ENCODE results near the gene DYNC1H1.
"Not testable (repeated sequence)": the region's sequence is repeated elsewhere in the genome, so short reads cannot be mapped to it uniquely, and the experiment has no call there.

DYNC1H1 gene

GRCh38 chr14:101963052-101963451, 1.3 kb upstream of the DYNC1H1 start:
- no peak for DNase-seq (ENCODE audit: low read depth in 2 of 2, low spot score in 1 of 2)

GRCh38 chr14:101963656-101964296, 597 bp upstream of the DYNC1H1 start:
- no peak for DNase-seq (ENCODE audit: low read depth in 2 of 2, low spot score in 1 of 2)

- peak; percentile 22 to 28 for DNase-seq (ENCODE audit: low read depth in 2 of 2, low spot score in 1 of 2)
Observed at GRCh38 chr14:101965181-101965544, 790 bp downstream of the DYNC1H1 start.

- DNase-seq (ENCODE audit: low read depth in 2 of 2, low spot score in 1 of 2): no peak
Observed at GRCh38 chr14:101965770-101966722, 1.7 kb downstream of the DYNC1H1 start.

DNA sequence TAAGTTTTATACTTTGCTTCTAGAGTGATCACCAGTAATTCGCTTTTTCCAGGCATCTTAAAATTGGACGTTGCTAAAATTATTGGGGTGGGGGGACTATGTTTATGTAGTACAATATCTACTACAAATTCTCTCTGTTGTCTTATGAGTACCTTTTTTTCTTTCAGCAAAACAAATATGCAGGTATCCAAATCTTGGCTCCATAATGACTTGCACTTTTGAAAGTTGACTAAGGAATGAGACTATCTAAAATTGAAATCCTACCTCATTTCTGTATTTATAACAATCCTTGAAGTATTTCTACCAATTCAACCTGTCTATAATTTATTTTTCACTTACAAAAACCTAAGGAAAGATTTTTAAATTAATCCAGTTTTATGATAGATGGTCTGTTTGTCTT, 2.4 kb downstream of the DYNC1H1 start:
- no peak for DNase-seq (ENCODE audit: low read depth in 2 of 2, low spot score in 1 of 2)

- no peak for DNase-seq (ENCODE audit: low read depth in 2 of 2, low spot score in 1 of 2)
Observed at GRCh38 chr14:101968186-101968585, 3.8 kb downstream of the DYNC1H1 start.

- no peak for DNase-seq (ENCODE audit: low read depth in 2 of 2, low spot score in 1 of 2)
Observed at GRCh38 chr14:101969481-101969880, 5.1 kb downstream of the DYNC1H1 start.

DNA sequence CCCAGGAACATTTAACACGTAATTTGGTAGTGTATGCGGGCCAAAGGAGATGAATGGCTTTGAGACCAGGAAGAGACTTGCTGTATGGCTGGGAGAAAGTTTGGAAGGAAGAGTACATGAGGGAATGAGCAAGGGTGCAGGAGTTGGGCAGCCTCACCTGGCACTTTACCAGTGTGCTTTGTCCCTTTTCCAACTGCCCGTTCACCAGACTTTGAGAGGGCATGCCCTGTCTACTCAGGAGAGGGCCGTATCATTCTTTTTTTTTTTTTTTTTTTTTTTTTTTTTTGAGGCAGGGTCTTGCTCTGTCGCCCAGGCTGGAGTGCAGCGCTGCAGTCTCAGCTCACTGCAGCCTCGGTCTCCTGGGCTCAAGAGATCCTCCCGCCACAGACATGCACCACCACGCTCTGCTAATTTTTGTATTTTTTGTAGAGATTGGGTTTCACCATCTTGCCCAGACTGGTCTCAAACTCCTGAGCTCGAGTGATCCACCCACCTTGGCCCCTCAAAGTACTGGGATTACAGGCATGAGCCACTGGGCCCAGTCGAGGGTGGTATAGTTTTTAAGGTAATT, 6.5 kb downstream of the DYNC1H1 start:
- no peak for DNase-seq (ENCODE audit: low read depth in 2 of 2, low spot score in 1 of 2)

DNA sequence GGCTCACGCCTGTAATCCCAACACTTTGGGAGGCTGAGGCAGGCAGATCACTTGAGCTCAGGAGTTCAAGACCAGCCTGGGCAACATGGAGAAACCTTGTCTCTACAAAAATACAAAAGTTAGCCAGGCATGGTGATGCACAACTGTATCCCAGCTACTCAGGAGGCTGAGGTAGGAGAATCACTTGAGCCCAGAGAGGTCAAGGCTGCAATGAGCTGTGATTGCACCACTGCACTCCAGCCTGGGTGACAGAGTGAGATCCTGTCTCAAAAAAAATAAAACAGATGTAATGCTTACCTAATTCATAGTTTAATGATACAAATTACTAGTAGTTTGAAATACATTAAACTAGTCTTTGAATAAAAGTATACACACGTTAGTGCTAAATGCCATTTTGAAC, 7.1 kb downstream of the DYNC1H1 start:
- DNase-seq (ENCODE audit: low read depth in 2 of 2, low spot score in 1 of 2): not testable (repeated sequence)

DNA sequence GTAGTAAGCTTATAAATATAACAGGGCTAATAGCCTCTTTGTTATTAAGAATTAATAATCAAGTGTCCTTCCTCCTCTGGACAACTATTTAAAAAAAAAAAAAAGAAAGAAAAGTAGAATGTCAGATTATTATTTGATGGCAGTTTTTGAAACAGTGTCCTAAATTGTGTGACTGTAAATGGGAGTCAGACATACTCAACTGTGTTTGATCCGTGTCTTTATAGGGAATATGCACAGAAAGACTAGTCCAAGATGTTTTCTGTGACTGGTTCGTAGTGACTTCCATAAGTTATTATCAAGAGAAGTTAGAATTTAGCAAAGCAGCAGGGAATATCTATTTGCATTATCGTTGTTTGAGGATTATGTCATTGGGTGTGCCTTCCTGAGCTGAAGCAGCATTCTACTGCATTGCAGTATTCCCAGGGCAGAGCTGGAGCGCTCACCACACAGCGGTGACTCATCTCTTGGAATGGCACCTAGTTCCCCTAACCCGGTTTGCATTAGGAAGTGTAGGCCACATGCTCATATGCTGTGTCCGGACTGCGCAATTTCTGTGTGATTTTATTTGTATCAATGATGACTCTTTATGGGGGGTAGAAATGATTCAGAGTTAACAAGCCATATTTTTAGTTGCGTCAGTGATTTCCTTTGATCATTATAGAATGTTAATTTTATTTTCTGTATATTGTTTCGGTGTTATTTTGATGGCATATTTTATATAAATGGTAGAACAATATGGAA, 7.9 kb downstream of the DYNC1H1 start:
- no peak for DNase-seq (ENCODE audit: low read depth in 2 of 2, low spot score in 1 of 2)

GRCh38 chr14:101973356-101973755, 9.0 kb downstream of the DYNC1H1 start:
- DNase-seq (ENCODE audit: low read depth in 2 of 2, low spot score in 1 of 2): no peak

GRCh38 chr14:101975231-101975630, 10.9 kb downstream of the DYNC1H1 start:
- DNase-seq (ENCODE audit: low read depth in 2 of 2, low spot score in 1 of 2): no peak

GRCh38 chr14:101977311-101978071, 13.1 kb downstream of the DYNC1H1 start:
- DNase-seq (ENCODE audit: low read depth in 2 of 2, low spot score in 1 of 2): no peak

DNA sequence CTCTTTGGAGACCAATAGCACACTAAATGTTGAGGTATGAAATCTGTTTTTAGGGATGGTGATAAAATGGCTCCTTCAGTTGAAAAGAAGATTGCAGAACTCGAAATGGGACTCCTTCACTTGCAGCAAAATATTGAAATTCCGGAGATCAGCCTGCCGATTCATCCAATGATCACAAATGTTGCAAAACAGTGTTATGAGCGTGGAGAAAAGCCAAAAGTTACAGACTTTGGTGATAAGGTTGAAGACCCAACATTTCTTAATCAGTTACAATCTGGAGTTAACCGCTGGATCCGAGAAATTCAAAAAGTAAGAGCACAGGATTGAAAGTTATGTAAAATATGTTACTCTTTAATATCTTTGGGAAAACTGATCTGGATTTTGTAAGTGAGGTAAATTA, 15.3 kb downstream of the DYNC1H1 start:
- no peak for DNase-seq (ENCODE audit: low read depth in 2 of 2, low spot score in 1 of 2)

DNA sequence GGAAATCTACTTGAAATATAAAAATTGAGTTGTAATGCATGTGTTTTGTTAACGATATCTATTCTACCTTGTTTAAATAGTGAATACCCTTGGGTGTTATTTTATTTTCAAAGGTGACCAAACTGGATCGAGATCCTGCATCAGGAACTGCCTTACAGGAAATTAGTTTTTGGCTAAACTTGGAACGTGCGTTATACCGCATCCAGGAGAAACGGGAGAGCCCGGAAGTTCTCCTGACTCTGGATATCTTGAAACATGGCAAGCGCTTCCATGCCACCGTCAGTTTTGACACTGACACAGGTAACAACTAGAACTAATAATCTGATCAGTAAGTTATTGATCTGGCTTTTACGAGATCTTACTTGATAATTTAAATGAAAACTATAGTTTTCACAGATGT, 15.9 kb downstream of the DYNC1H1 start:
- DNase-seq (ENCODE audit: low read depth in 2 of 2, low spot score in 1 of 2): no peak

DNA sequence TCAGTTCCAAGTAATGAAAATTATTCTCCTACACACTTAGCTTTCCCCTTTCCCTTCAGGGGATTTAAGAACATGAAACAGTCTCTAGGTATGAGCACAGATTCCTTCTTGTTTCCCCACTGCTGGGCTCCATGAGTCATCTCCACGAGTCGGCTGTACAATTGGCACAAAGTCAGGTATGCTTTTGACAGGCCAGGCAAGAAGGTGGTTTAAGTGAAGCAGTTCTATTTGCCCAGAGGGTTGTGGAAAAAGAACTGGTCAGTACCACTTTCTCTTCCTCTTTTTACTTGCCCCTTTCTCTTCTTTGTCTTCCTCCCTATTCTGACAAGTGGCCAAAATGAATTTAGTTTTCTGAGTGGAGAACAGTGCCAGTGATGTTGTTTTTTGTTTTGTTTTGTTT, 16.3 kb downstream of the DYNC1H1 start:
- no peak for DNase-seq (ENCODE audit: low read depth in 2 of 2, low spot score in 1 of 2)

GRCh38 chr14:101982621-101983020, 18.2 kb downstream of the DYNC1H1 start:
- no peak for DNase-seq (ENCODE audit: low read depth in 2 of 2, low spot score in 1 of 2)

DNA sequence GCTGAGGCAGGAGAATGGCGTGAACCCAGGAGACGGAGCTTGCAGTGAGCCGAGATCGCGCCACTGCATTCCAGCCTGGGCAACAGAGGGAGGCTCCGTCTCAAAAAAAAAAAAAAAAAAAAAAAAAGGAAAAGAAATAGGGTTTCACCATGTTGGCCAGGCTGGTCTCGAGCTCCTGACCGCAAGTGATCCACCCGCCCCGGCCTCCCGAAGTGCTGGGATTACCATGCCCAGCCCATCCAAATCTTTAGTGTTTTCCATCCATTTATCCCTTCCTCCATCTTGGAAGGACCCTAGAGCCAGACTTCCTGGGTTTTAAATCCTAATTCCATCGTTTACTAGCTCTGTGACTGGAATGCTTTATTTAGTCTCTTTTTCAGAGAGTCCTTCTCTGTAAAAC, 20.5 kb downstream of the DYNC1H1 start:
- DNase-seq (ENCODE audit: low read depth in 2 of 2, low spot score in 1 of 2): not testable (repeated sequence)

DNA sequence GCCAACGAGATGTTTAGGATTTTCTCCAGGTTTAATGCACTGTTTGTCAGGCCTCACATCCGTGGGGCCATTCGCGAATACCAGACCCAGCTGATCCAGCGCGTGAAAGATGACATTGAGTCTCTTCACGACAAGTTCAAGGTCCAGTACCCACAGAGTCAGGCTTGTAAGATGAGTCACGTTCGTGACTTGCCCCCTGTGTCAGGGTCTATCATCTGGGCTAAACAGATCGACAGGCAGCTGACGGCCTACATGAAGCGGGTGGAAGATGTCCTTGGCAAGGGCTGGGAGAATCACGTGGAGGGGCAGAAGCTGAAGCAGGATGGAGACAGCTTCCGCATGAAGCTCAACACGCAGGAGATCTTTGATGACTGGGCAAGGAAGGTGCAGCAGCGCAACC, 21.6 kb downstream of the DYNC1H1 start:
- no peak for DNase-seq (ENCODE audit: low read depth in 2 of 2, low spot score in 1 of 2)

DNA sequence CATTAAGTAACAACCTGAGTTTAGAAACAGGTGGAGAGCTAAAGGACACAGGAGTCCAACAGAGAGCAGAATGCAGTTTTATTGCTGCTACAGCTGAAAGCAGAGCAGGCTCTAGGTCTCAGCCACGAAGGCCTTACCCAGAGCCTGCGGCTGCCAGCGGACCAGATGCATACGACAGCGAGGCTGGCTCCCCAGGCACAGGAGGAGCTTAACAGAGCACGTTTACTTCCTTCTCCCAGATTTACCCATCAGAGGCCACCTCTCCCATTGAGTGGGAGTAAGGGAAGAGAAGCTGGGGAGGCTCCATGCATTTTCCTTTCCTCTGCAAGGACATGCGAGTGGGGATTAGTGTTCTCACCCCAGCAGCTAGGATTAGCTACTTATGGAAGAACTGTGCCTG, 22.6 kb downstream of the DYNC1H1 start:
- no peak for DNase-seq (ENCODE audit: low read depth in 2 of 2, low spot score in 1 of 2)

GRCh38 chr14:101988377-101988776, 24.0 kb downstream of the DYNC1H1 start:
- DNase-seq (ENCODE audit: low read depth in 2 of 2, low spot score in 1 of 2): no peak
